AG08395 (cell line): ENCODE data around the gene ZBED4.

Experiments
- DNase-seq: peaks from one replicate; pipeline ENCODE4 v3.0.0; 2012; ENCODE audit warnings: mixed read lengths, low spot score

Gene ZBED4

DNA sequence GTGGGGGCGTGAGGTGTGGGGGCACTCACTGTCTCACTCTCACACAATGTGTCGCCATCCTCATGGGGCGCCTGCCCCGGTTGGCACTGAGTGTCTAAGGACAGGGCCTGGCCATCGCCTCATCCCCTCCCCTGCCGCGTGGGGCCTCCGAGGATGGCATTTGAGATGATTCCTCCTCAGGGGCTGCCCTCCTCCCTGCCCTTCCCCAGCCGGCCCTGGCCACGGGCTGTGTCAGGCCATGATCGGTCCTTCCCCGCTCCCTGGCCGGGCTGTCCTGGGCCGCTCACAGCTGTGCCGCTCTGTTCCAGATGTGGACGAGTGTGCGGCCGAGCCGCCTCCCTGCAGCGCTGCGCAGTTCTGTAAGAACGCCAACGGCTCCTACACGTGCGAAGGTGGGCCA is 69.3 kb downstream of the ZBED4 start:
- DNase-seq = no peak

DNA sequence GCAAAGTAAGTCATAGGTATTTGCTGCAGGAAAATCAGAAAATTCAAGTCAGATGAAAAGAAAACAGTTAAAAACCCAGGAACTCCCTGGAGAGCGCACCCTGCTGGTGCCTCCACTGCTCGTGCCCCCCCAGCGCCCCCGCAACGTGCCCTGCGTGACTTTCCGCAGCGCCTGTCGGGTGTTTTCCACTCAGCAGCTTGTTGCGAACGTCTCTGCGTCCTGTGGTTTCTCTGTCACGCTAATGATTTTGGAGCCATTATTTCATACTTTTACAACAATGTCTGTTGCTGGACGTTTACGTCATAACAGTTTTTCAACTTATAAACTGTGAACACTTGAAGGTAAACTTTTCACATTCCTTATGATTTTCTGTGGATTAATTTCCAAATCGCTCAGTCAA is 69.8 kb downstream of the ZBED4 start:
- no peak for DNase-seq

DNA sequence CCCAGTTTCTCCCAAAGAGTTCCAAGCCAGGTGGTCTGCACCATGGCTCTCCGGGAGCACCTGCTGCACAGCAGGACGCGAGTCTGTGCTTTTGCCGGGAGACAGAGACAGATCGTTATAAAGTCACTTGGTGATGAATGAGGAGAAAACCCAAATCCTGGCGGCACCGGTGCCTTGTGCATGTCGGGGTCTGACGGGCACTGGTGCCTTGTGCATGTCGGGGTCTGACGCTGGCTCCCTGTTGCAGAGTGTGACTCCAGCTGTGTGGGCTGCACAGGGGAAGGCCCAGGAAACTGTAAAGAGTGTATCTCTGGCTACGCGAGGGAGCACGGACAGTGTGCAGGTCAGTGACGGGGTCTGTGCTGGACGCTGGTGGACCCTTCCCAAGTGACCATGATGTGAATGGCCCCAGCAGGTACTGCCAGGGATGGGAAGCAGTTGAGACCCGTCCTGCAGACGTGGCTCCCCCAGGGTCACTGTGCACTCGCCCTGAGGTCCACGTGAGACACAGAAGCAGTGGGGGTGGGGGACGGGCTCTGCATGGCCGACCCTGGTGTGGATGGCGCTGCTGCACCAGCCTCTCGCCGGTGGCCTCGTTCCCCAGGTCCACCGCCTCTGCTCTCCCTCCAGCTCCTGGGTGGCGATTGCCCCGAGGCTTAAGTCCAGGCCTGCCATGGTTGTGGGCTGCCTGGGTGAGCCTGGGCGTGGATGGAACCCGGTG is 70.6 kb downstream of the ZBED4 start:
- no peak for DNase-seq

GRCh38 chr22:49925525-49926128 is 72.0 kb downstream of the ZBED4 start:
- no peak for DNase-seq

GRCh38 chr22:49926916-49927315 is 73.3 kb downstream of the ZBED4 start:
- DNase-seq = no peak

- DNase-seq = no peak
These were observed 74.0 kb downstream of the ZBED4 start for GRCh38 chr22:49927483-49928184.

DNA sequence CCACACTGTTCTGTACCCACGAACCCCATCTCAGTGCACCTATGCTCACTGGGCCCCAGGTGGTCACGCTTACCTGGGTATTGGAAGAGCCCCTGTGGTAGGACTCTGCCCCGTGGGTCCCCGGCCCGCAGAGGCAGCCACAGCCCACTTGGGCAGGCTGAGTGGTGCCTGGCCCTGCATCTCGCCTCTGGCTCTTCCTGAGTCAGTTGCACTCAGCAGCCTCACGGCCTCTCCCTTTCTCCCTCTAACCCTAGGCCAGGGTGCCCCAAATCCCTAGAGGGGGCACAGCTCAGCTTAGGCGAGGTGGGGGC is 74.5 kb downstream of the ZBED4 start:
- DNase-seq = no peak

- no peak for DNase-seq
These were observed 75.0 kb downstream of the ZBED4 start for GRCh38 chr22:49928555-49929210.

DNA sequence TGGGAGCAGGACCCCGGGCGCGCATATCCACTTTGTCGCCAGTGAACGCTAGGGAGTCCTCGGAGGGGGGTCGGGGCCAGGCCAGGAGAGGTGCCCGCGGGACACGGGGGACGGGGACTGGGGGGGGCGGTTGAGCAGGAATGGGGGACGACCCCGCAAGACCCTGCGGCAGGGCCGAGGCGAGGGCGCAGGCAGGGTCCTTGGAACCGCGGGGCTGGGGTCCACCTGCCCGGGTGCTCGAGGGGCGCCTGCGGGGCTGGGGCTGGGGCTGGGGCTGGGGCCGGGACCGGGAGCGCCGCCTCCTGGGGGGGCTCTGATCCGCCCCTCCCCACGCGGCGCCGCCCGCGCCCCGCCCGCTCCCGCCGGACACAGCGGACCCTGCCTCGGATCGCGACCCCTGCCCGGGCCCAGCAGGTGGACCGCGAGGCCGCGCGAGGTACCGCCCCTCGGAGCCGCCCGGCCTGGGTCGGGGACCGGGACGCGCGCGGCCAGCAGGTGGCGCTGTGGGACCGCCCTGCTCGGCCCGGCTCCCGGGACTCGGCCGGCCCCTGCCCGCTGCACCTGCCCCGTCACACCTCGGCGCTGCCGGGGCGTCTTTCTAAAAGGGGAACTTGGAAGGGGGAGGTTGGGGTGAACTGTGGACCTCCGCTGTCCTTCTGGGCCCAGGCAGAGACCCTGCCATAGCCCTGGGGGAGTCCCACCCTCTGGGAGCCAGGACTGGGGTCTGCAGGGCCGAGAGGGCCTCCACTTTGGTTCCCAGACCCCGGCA is 75.8 kb downstream of the ZBED4 start:
- DNase-seq = peak; percentile 79

GRCh38 chr22:49929994-49930575 is 76.4 kb downstream of the ZBED4 start:
- no peak for DNase-seq

DNA sequence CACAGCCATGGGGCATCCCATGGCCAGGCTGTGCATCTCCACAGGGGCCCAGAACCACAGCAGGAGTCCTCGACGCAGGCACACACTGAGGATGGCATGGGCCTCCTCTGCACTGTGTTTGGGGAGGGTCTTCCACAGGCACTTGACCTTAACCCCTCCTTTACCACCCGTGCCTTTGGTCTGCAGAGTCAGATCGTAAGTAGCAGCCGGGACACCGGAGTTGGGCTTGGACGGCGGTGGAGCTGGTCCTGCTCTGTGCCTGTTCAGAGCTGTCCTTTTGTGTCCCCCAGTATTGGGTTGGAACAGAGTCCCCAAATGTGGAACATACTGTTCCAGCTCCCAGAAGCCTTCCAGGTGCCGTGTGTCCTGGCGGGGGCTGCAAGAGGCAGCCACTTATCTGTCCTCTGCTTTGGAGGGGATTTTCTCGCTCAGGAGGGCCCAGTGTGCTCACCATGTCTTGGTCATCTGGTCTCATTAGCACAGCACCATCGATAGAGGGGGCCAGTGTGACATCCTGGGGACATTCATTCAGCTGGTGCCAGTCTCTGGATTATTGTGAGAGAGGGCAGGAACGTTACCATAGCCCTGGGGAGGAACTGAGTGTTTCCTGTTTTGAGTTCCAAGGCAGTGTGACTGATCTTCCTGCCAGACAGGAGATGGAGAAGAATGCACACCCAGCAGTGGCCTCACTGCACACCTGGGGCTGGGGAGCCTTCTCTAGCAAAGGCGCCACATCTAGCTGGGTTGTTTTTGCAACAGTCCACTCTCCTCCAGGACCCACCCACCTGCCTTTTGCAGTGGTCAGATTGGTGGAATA is 77.2 kb downstream of the ZBED4 start:
- DNase-seq = peak; percentile 81

- no peak for DNase-seq
These were observed 79.9 kb downstream of the ZBED4 start for GRCh38 chr22:49933236-49934159.

- peak; percentile 47 for DNase-seq
These were observed 80.7 kb downstream of the ZBED4 start for GRCh38 chr22:49934160-49934890.

- DNase-seq = peak; percentile 70
These were observed 81.4 kb downstream of the ZBED4 start for GRCh38 chr22:49934891-49935557.

- no peak for DNase-seq
These were observed 81.9 kb downstream of the ZBED4 start for GRCh38 chr22:49935561-49935960.

GRCh38 chr22:49936018-49936972 is 82.7 kb downstream of the ZBED4 start:
- DNase-seq = peak; percentile 63
